GM21390 (cell line): Measurements from ENCODE around the gene REPS2.
"Not testable (repeated sequence)": the region's sequence is repeated elsewhere in the genome, so short reads cannot be mapped to it uniquely, and the experiment has no call there.

Experiments
- ATAC-seq: cut with Tn5 transposase; IDR thresholded peaks from one replicate; pipeline ENCODE4 v1.9.1; 2021; ENCODE audit not compliant: unreplicated experiment

The REPS2 gene

GRCh38 chrX:16963216-16963615 lies 16.8 kb downstream of the REPS2 start:
- ATAC-seq: no peak

- not testable (repeated sequence) for ATAC-seq
Observed at GRCh38 chrX:16964976-16965375, 18.5 kb downstream of the REPS2 start.

- no peak for ATAC-seq
Observed at GRCh38 chrX:16966752-16967448, 20.4 kb downstream of the REPS2 start.

- ATAC-seq: not testable (repeated sequence)
Observed at GRCh38 chrX:16968753-16969152, 22.3 kb downstream of the REPS2 start.

GRCh38 chrX:16970977-16971376 lies 24.5 kb downstream of the REPS2 start:
- no peak for ATAC-seq

- no peak for ATAC-seq
Observed at GRCh38 chrX:16971694-16972093, 25.2 kb downstream of the REPS2 start.

GRCh38 chrX:16975233-16975632 lies 28.8 kb downstream of the REPS2 start:
- ATAC-seq: no peak

GRCh38 chrX:16977771-16978170 lies 31.3 kb downstream of the REPS2 start:
- ATAC-seq: no peak

GRCh38 chrX:16978193-16978984 lies 31.9 kb downstream of the REPS2 start:
- ATAC-seq: no peak

GRCh38 chrX:16979226-16979625 lies 32.8 kb downstream of the REPS2 start:
- no peak for ATAC-seq

GRCh38 chrX:16981209-16981608 lies 34.8 kb downstream of the REPS2 start:
- no peak for ATAC-seq

GRCh38 chrX:16981980-16982379 lies 35.5 kb downstream of the REPS2 start:
- ATAC-seq: no peak

- no peak for ATAC-seq
Observed at GRCh38 chrX:16983051-16983450, 36.6 kb downstream of the REPS2 start.

GRCh38 chrX:16985286-16985685 lies 38.8 kb downstream of the REPS2 start:
- no peak for ATAC-seq

GRCh38 chrX:16986169-16986568 lies 39.7 kb downstream of the REPS2 start:
- ATAC-seq: no peak

- ATAC-seq: no peak
Observed at GRCh38 chrX:16989750-16990149, 43.3 kb downstream of the REPS2 start.

GRCh38 chrX:16990839-16991238 lies 44.4 kb downstream of the REPS2 start:
- ATAC-seq: no peak

GRCh38 chrX:16992445-16992844 lies 46.0 kb downstream of the REPS2 start:
- no peak for ATAC-seq

- ATAC-seq: no peak
Observed at GRCh38 chrX:16992951-16993350, 46.5 kb downstream of the REPS2 start.

GRCh38 chrX:16993791-16994318 lies 47.4 kb downstream of the REPS2 start:
- ATAC-seq: no peak

- ATAC-seq: no peak
Observed at GRCh38 chrX:16994736-16995135, 48.3 kb downstream of the REPS2 start.

- ATAC-seq: no peak
Observed at GRCh38 chrX:16997313-16997712, 50.9 kb downstream of the REPS2 start.
